HepG2 (cell line): ENCODE data around the gene HECTD1. TPM values are rescaled to one million over a fixed set of nuclear protein-coding genes. Genes with fewer than 3 reads are reported as not detected.
"Not testable (repeated sequence)": the region's sequence is repeated elsewhere in the genome, so short reads cannot be mapped to it uniquely, and the experiment has no call there.

Experiments
- ATAC-seq: fragments of 200-7000 bp; cut with Tn5 transposase; 3 replicates; pipeline ENCODE4 v1.9.1; 2020; ENCODE audit warnings: mild to moderate bottlenecking, moderate library complexity
- BruUV-seq: library from RNA; stranded (reverse); fragments of 400-500 nt; replicated peaks from 2 replicates; lab custom pipeline; 2021; lab: Mats Ljungman, UMichigan
- CTCF ChIA-PET: fragments of 300-600 bp; formaldehyde crosslinking; extraction: SDS; loops from one replicate; lab custom pipeline; 2021; ENCODE audit warnings: low total read pairs, inconsistent platforms, low intra/inter-chr PET ratio; lab: Yijun Ruan, JAX
- POLR2A ChIA-PET: fragments of 350-600 bp; sonication (Branson Sonifier 250); formaldehyde crosslinking; loops from one replicate; lab custom pipeline; 2020; ENCODE audit warnings: antibody characterized with exemption, inconsistent platforms; lab: Yijun Ruan, JAX
- DNase-seq: peaks from one replicate; pipeline ENCODE4 v3.0.0-alpha.2; 2015; ENCODE audit warnings: low spot score
- FAIRE-seq: peaks from 3 replicates; lab custom pipeline; 2011; peaks lifted over from hg19 to GRCh38; lab: Jason Lieb, UNC
- H2AFZ ChIP-seq: one replicate; pipeline ENCODE4 v1.6.1; 2011; ENCODE audit warnings: low read length, inconsistent platforms
- H3K27ac ChIP-seq: fragments of 300-600 bp; 3 replicates; pipeline ENCODE4 v1.8.0; 2011; ENCODE audit warnings: mixed run types, mild to moderate bottlenecking, mixed read lengths, low read length, inconsistent platforms; ENCODE audit not compliant: insufficient read depth; ENCODE audit errors: extremely low read length
- H3K27me3 ChIP-seq, 2 experiments: fragments of 200-600 bp in 1 of 2; 2 replicates in 1 of 2; 3 replicates in 1 of 2; pipeline versions ENCODE4 v1.6.0 to v1.8.0; 2011; ENCODE audit warnings: low read length in 2 of 2, mild to moderate bottlenecking in 2 of 2, moderate library complexity in 2 of 2, inconsistent platforms in 1 of 2; ENCODE audit not compliant: insufficient read depth in 2 of 2, control insufficient read depth in 1 of 2
- H3K36me3 ChIP-seq, 2 experiments: fragments of 200-600 bp in 1 of 2; replicated peaks in 1 of 2; 2 replicates in 1 of 2; 3 replicates in 1 of 2; pipeline versions ENCODE4 v1.5.1 to v1.8.0; 2011; ENCODE audit warnings: low read length in 2 of 2, inconsistent platforms in 1 of 2; ENCODE audit not compliant: insufficient read depth in 2 of 2, control insufficient read depth in 1 of 2
- H3K4me1 ChIP-seq: 2 replicates; pipeline ENCODE4 v1.5.1; 2012; ENCODE audit warnings: low read length, inconsistent platforms; ENCODE audit not compliant: insufficient read depth
- H3K4me2 ChIP-seq: 2 replicates; pipeline ENCODE4 v1.6.0; 2011; ENCODE audit warnings: low read depth, low read length, inconsistent platforms
- H3K4me3 ChIP-seq, 3 experiments: fragments of 200-600 bp in 1 of 3; sonication (generic), shearing (Covaris generic) in 1 of 3; replicated peaks in 1 of 3; 2 replicates each; pipeline ENCODE4 v1.5.1; 2011 to 2016; ENCODE audit warnings: low read length in 3 of 3, inconsistent platforms in 2 of 3, low read depth in 2 of 3, mild to moderate bottlenecking in 2 of 3, control low read depth in 1 of 3, mixed read lengths in 1 of 3; ENCODE audit not compliant: insufficient read depth in 1 of 3
- H3K79me2 ChIP-seq: one replicate; pipeline ENCODE4 v1.6.1; 2011; ENCODE audit warnings: low read length, inconsistent platforms; ENCODE audit not compliant: insufficient read depth
- H3K9ac ChIP-seq: 2 replicates; pipeline ENCODE4 v1.6.0; 2011; ENCODE audit warnings: mild to moderate bottlenecking, low read depth, low read length, inconsistent platforms; ENCODE audit not compliant: insufficient read depth
- H3K9me3 ChIP-seq: 2 replicates; pipeline ENCODE4 v1.5.1; 2012; ENCODE audit warnings: mild to moderate bottlenecking, low read length
- H4K20me1 ChIP-seq: 2 replicates; pipeline ENCODE4 v1.6.0; 2011; ENCODE audit warnings: inconsistent platforms, mild to moderate bottlenecking, low read length, moderate library complexity; ENCODE audit not compliant: insufficient read depth
- SNAI1 ChIP-seq: sonication (generic); formaldehyde crosslinking; IDR thresholded peaks from 2 replicates; pipeline ENCODE4 v1.5.0; 2020; ENCODE audit warnings: mild to moderate bottlenecking, missing genetic modification reagents, borderline replicate concordance
- SOX5 ChIP-seq: IDR thresholded peaks from 2 replicates; pipeline ENCODE4 v1.6.1; 2016; ENCODE audit warnings: borderline replicate concordance
- ZNF546 ChIP-seq: sonication (generic); formaldehyde crosslinking; conservative IDR thresholded peaks from 2 replicates; pipeline ENCODE4 v1.8.1; 2023; ENCODE audit warnings: mild to moderate bottlenecking, missing genetic modification reagents
- ZNF605 ChIP-seq: sonication (generic); formaldehyde crosslinking; IDR thresholded peaks from 2 replicates; pipeline ENCODE4 v1.8.0; 2022; ENCODE audit warnings: mild to moderate bottlenecking, missing genetic modification reagents
- WGBS: methylation state at CpG from one replicate; pipeline ENCODE4 v1.1.6; 2017; ENCODE audit warnings: low lambda C conversion rate; 5-methylcytosine and 5-hydroxymethylcytosine counted together
- in situ Hi-C: cut with HindIII; loops from 2 replicates; pipeline ENCODE4 v1.10.0; 2017; ENCODE audit warnings: low pct_unique_long_range_greater_than_20kb; ENCODE audit not compliant: extremely low pct_ligation_motif_present
- intact Hi-C: fragments of 100-400 bp; cut with micrococcal nuclease; formaldehyde crosslinking; loops from one replicate; pipeline ENCODE4 v1.10.0; 2022; ENCODE audit not compliant: unreplicated experiment
- polyA plus RNA-seq, 8 experiments: library from polyadenylated mRNA; depleted of rRNA in 3 of 8; stranded (reverse) in 7 of 8; unstranded in 1 of 8; fragments of >200 nt; fragmentation: Illumina TruSeq in 4 of 8; extraction: Trizol in 4 of 8; gene quantifications; 2 replicates each; pipeline versions ENCODE4 v1.2.1 to v1.2.3, GENCODE V29; 2011 to 2016; ENCODE audit warnings: low read depth in 4 of 8, missing spikeins in 1 of 8, mixed read lengths in 1 of 8; ENCODE audit not compliant: insufficient read depth in 1 of 8
- total RNA-seq, 5 experiments: library from RNA; depleted of rRNA; stranded (reverse); fragments of >200 nt; fragmentation: Illumina TruSeq; extraction: Trizol; gene quantifications; 2 replicates each; pipeline ENCODE4 v1.2.3, GENCODE V29; 2016; ENCODE audit warnings: low read depth in 1 of 5
- TF ChIP-seq, protein P1 (sequence below): sonication (generic); formaldehyde crosslinking; IDR thresholded peaks from 2 replicates; pipeline ENCODE4 v1.9.0; 2022; ENCODE audit warnings: low read depth, missing genetic modification reagents

HECTD1 gene
- total and polyA plus RNA-seq, 2 of the 13 experiments (the other 11 are each of a cell fraction or from before 2014, with no cell fraction given) = 312 to 560 TPM

DNA sequence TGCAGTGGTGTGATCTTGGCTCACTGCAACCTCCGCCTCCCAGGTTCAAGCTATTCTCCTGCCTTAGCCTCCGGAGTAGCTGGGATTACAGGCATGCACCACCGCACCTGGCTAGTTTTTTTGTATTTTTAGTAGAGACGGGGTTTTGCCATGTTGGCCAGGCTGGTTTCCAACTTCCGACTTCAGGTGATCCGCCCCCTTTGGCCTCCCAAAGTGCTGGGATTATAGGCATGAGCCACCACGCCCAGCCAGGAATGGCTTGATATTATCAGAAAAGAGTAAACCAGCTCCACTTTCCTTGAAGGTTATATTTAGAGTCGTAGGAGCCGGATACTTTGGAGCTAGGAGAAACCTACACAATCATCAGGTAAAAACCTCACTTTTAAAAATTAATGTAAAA is 121.1 kb downstream of the HECTD1 start:
- FAIRE-seq, H3K27ac ChIP-seq, H3K27me3 ChIP-seq, H3K79me2 ChIP-seq, ATAC-seq, intact Hi-C loops, H2AFZ ChIP-seq, H3K9me3 ChIP-seq, H3K4me3 ChIP-seq, H3K9ac ChIP-seq, H3K4me2 ChIP-seq, DNase-seq, BruUV-seq, H3K36me3 ChIP-seq, H4K20me1 ChIP-seq: not testable (repeated sequence)
- whole genome bisulfite sequencing = 96% methylated on average over 9 of the region's 9 CpGs
- 0 out of 2 replicates have a peak, but pooled peaks have one; percentile 33 for TF ChIP-seq ZNF546 (CRISPR knock-in tag)
- CTCF ChIA-PET = interaction anchor here (1.2 kb wide), 1 partner anchor 104 kb away, joined by 3 read pairs; no protein-coding TSS in a partner anchor
- in situ Hi-C loops = loop anchor here (10.0 kb wide), 1 partner anchor 62 kb away; the partner anchor contains the start of genes AP4S1 and STRN3
- POLR2A ChIA-PET = interaction anchor here (1.5 to 2.8 kb wide), 2 partner anchors 10 to 60 kb away, joined by 3 to 12 read pairs; partner anchors contain the start of gene STRN3
- H3K4me1 ChIP-seq = peaks cover 23% of the 10 kb centered on the region

DNA sequence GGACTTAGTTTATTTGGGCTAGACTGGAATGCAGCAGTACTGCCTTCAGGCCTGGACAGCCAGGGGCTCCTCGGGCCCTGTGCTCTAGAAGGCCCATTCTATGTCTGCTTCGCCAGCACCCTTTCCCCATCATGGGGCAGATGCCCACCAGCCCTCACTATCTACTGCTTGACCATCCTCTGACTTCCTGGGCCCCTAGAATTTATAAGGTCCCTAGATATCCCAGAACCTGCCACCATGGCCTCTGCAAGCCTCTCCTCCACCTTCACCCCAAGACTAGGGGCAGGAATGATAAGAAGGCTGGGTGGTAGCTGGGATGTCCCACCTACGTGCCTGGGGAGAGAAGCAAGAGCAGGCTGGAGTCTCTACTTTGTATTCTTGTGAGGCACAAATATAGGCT is 122.6 kb downstream of the HECTD1 start:
- intact Hi-C loops (no loop called here), in situ Hi-C loops (loop anchor here (10.0 kb wide), 1 partner anchor 60 kb away; the partner anchor contains the start of genes AP4S1 and STRN3)
- no peaks in the 10 kb centered on the region for H4K20me1 ChIP-seq
- no peak overlapping the region for H3K4me3 ChIP-seq
- H2AFZ ChIP-seq = no peak overlapping the region
- peaks cover 0 to 5% of the 10 kb centered on the region in 2 experiments; a peak in 1 of 5 replicates for H3K36me3 ChIP-seq
- H3K4me1 ChIP-seq = peaks cover 9% of the 10 kb centered on the region
- no peaks in the 10 kb centered on the region for H3K79me2 ChIP-seq
- no peak overlapping the region for H3K4me2 ChIP-seq
- ChIA-PET CTCF (interaction anchor here (1.5 kb wide), 1 partner anchor 105 kb away, joined by 15 read pairs; no protein-coding TSS in a partner anchor), POLR2A (interaction anchor here (0.6 kb wide), 1 partner anchor 140 kb away, joined by 3 read pairs; no protein-coding TSS in a partner anchor)
- BruUV-seq = no TSS peak
- H3K27me3 ChIP-seq = no peaks in the 10 kb centered on the region
- no peaks in the 10 kb centered on the region for H3K9me3 ChIP-seq
- H3K9ac ChIP-seq = no peak overlapping the region
- H3K27ac ChIP-seq = no peak overlapping the region
- ATAC-seq = no peak; the same call in 2 of the 3 replicates
- TF ChIP-seq ZNF605 (CRISPR knock-in tag) (0 out of 2 replicates have a peak, but pooled peaks have one; percentile 29), SOX5 (CRISPR knock-in tag) (no peak), SNAI1 (CRISPR knock-in tag) (0 out of 2 replicates have a peak, but pooled peaks have one; percentile 62)
- TF ChIP-seq, protein P1, sequence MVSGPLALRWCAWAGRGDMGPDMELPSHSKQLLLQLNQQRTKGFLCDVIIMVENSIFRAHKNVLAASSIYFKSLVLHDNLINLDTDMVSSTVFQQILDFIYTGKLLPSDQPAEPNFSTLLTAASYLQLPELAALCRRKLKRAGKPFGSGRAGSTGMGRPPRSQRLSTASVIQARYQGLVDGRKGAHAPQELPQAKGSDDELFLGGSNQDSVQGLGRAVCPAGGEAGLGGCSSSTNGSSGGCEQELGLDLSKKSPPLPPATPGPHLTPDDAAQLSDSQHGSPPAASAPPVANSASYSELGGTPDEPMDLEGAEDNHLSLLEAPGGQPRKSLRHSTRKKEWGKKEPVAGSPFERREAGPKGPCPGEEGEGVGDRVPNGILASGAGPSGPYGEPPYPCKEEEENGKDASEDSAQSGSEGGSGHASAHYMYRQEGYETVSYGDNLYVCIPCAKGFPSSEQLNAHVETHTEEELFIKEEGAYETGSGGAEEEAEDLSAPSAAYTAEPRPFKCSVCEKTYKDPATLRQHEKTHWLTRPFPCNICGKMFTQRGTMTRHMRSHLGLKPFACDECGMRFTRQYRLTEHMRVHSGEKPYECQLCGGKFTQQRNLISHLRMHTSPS (CRISPR knock-in tag) = 0 out of 2 replicates have a peak, but pooled peaks have one; percentile 19
- no peak for DNase-seq
- FAIRE-seq = no peak
- WGBS = 98% methylated on average over 3 of the region's 3 CpGs
